MM.1S (cell line): Measurements from ENCODE around the gene TPD52L1.

Experiments
- DNase-seq: peaks from one replicate; pipeline ENCODE4 v3.0.0-alpha.2; 2015
- H2AFZ ChIP-seq: fragments of 300-600 bp; sonication (generic); 2 replicates; pipeline ENCODE4 v1.6.0; 2016; ENCODE audit warnings: antibody characterized with exemption, low read length
- H3F3A ChIP-seq: fragments of 300-600 bp; sonication (generic); 2 replicates; pipeline ENCODE4 v1.6.1; 2016; ENCODE audit warnings: mild to moderate bottlenecking, antibody characterized with exemption, low read length, moderate library complexity, mixed read lengths; ENCODE audit not compliant: insufficient read depth
- H3K27ac ChIP-seq: fragments of 300-600 bp; sonication (generic); 2 replicates; pipeline ENCODE4 v1.5.1; 2016; ENCODE audit warnings: mild to moderate bottlenecking, low read length
- H3K27me3 ChIP-seq: fragments of 300-600 bp; sonication (generic); replicated peaks from 2 replicates; pipeline ENCODE4 v1.6.0; 2016; ENCODE audit warnings: low read length; ENCODE audit not compliant: insufficient read depth
- H3K36me3 ChIP-seq: fragments of 300-600 bp; sonication (generic); replicated peaks from 2 replicates; pipeline ENCODE4 v1.6.1; 2016; ENCODE audit warnings: mild to moderate bottlenecking, low read length, mixed read lengths; ENCODE audit not compliant: insufficient read depth
- H3K4me1 ChIP-seq: fragments of 300-600 bp; sonication (generic); 2 replicates; pipeline ENCODE4 v1.6.1; 2016; ENCODE audit warnings: low read length, mixed read lengths
- H3K4me2 ChIP-seq: fragments of 300-600 bp; sonication (generic); 2 replicates; pipeline ENCODE4 v1.6.0; 2016; ENCODE audit warnings: low read depth, low read length
- H3K4me3 ChIP-seq: fragments of 300-600 bp; sonication (generic); 2 replicates; pipeline ENCODE4 v1.5.1; 2016; ENCODE audit warnings: low read length, mixed read lengths
- H3K79me2 ChIP-seq: fragments of 300-600 bp; sonication (generic); 2 replicates; pipeline ENCODE4 v1.6.1; 2016; ENCODE audit warnings: mixed run types, low read length, mixed read lengths
- H3K9ac ChIP-seq: fragments of 300-600 bp; sonication (generic); 2 replicates; pipeline ENCODE4 v1.6.1; 2016; ENCODE audit warnings: low read length, mixed read lengths
- H3K9me2 ChIP-seq: fragments of 300-600 bp; sonication (generic); replicated peaks from 2 replicates; pipeline ENCODE4 v1.6.1; 2016; ENCODE audit warnings: mild to moderate bottlenecking, low read length, mixed read lengths; ENCODE audit not compliant: insufficient read depth
- H3K9me3 ChIP-seq: fragments of 300-600 bp; sonication (generic); replicated peaks from 2 replicates; pipeline ENCODE4 v1.6.1; 2016; ENCODE audit warnings: mild to moderate bottlenecking, low read length, mixed read lengths; ENCODE audit not compliant: insufficient read depth
- H4K20me1 ChIP-seq: fragments of 300-600 bp; sonication (generic); 2 replicates; pipeline ENCODE4 v1.6.1; 2016; ENCODE audit warnings: mild to moderate bottlenecking, low read length, moderate library complexity, mixed read lengths; ENCODE audit not compliant: insufficient read depth
- CTCF ChIP-seq: fragments of 300-600 bp; sonication (generic); IDR thresholded peaks from 2 replicates; pipeline ENCODE4 v1.5.1; 2016; ENCODE audit warnings: antibody characterized with exemption, low read length, mixed read lengths
- EZH2 ChIP-seq: fragments of 300-600 bp; sonication (generic); optimal IDR thresholded peaks from 2 replicates; pipeline ENCODE3; 2017; ENCODE audit warnings: low read depth, mild to moderate bottlenecking, antibody characterized with exemption, low read length, mixed read lengths
- EZH2phosphoT487 ChIP-seq: fragments of 300-600 bp; sonication (generic); IDR thresholded peaks from 2 replicates; pipeline ENCODE4 v1.6.1; 2018; ENCODE audit warnings: antibody characterized with exemption, low read length

Gene TPD52L1

GRCh38 chr6:125191916-125192609, 38.5 kb downstream of the TPD52L1 start:
- Histone ChIP-seq H3K27ac (no peak overlapping the region), H3K36me3 (no peaks in the 10 kb centered on the region)
- TF ChIP-seq EZH2: no peak
- TF ChIP-seq CTCF: peak; percentile 79
- TF ChIP-seq EZH2phosphoT487: no peak

GRCh38 chr6:125192610-125192930, 39.0 kb downstream of the TPD52L1 start:
- no peaks in the 10 kb centered on the region for H3K36me3 ChIP-seq
- H4K20me1 ChIP-seq: no peaks in the 10 kb centered on the region
- H3K27me3 ChIP-seq: no peaks in the 10 kb centered on the region
- no peak overlapping the region for H2AFZ ChIP-seq
- no peaks in the 10 kb centered on the region for H3K9me3 ChIP-seq
- H3K4me2 ChIP-seq: no peak overlapping the region
- no peak for DNase-seq
- H3K4me3 ChIP-seq: no peak overlapping the region
- H3K4me1 ChIP-seq: no peaks in the 10 kb centered on the region
- no peaks in the 10 kb centered on the region for H3K79me2 ChIP-seq
- no peak for TF ChIP-seq CTCF
- no peak for TF ChIP-seq EZH2phosphoT487
- no peak overlapping the region for H3K27ac ChIP-seq
- no peaks in the 10 kb centered on the region for H3K9me2 ChIP-seq
- H3F3A ChIP-seq: no peaks in the 10 kb centered on the region
- no peak overlapping the region for H3K9ac ChIP-seq

More at GRCh38 chr6:125191916-125192609, 38.5 kb downstream of the TPD52L1 start:
- Histone ChIP-seq H3K4me2 (no peak overlapping the region), H3K27me3 (no peaks in the 10 kb centered on the region), H3K9me2 (no peaks in the 10 kb centered on the region), H3K9ac (no peak overlapping the region), H2AFZ (no peak overlapping the region), H3F3A (no peaks in the 10 kb centered on the region), H3K4me1 (no peaks in the 10 kb centered on the region), H3K4me3 (no peak overlapping the region), H4K20me1 (no peaks in the 10 kb centered on the region), H3K9me3 (no peaks in the 10 kb centered on the region), H3K79me2 (no peaks in the 10 kb centered on the region)
- peak; percentile 73 for DNase-seq

GRCh38 chr6:125193208-125193607, 39.6 kb downstream of the TPD52L1 start:
- Histone ChIP-seq H3K9ac (no peak overlapping the region), H3K4me2 (no peak overlapping the region), H3K79me2 (no peaks in the 10 kb centered on the region), H3K9me3 (no peaks in the 10 kb centered on the region), H3K9me2 (no peaks in the 10 kb centered on the region), H2AFZ (no peak overlapping the region), H3K36me3 (no peaks in the 10 kb centered on the region), H3K27ac (no peak overlapping the region), H3F3A (no peaks in the 10 kb centered on the region), H3K27me3 (no peaks in the 10 kb centered on the region), H3K4me3 (no peak overlapping the region), H4K20me1 (no peaks in the 10 kb centered on the region), H3K4me1 (no peaks in the 10 kb centered on the region)
- DNase-seq: no peak
- TF ChIP-seq CTCF (no peak), EZH2phosphoT487 (no peak), EZH2 (no peak)
